Activated CD8-positive, alpha-beta T cell treated with anti-CD3 and anti-CD28 coated beads, Interleukin-2, amount 10 ng/mL, durations not matched to agents 7 days and 5 days (primary cell): ENCODE measurements around the gene BPGM. TPM values are rescaled to one million over a fixed set of nuclear protein-coding genes. Genes with fewer than 3 reads are reported as not detected.
A peak's percentile ranks its signal among the peaks of the same experiment; 100 is the strongest.

Experiments
- ATAC-seq: fragments of 150-1000 bp; cut with Tn5 transposase; one replicate; pipeline ENCODE4 v1.10.0; 2021; ENCODE audit warnings: moderate library complexity
- CTCF ChIA-PET: fragments of 350-600 bp; sonication (Branson Sonifier 250); formaldehyde crosslinking; loops from one replicate; lab custom pipeline; 2021; ENCODE audit warnings: antibody characterized with exemption; lab: Charles Lee
- POLR2A ChIA-PET: fragments of 350-600 bp; sonication (Branson Sonifier 250); formaldehyde crosslinking; loops from one replicate; lab custom pipeline; 2021; ENCODE audit warnings: antibody characterized with exemption; lab: Charles Lee
- DNase-seq: peaks from one replicate; pipeline ENCODE4 v3.0.0-alpha.2; 2020
- H3K27ac Mint-ChIP-seq: one replicate; pipeline ENCODE4 v1.8.0; 2021; ENCODE audit warnings: mild to moderate bottlenecking, mixed read lengths
- H3K27me3 Mint-ChIP-seq: one replicate; pipeline ENCODE4 v1.8.0; 2021; ENCODE audit warnings: low read depth, mixed read lengths
- H3K36me3 Mint-ChIP-seq: one replicate; pipeline ENCODE4 v1.8.0; 2021; ENCODE audit warnings: low read depth, mixed read lengths
- H3K4me1 Mint-ChIP-seq: one replicate; pipeline ENCODE4 v1.8.0; 2021; ENCODE audit warnings: low read depth, mixed read lengths
- H3K4me3 Mint-ChIP-seq: one replicate; pipeline ENCODE4 v1.8.0; 2021; ENCODE audit warnings: mild to moderate bottlenecking, mixed read lengths
- H3K9me3 Mint-ChIP-seq: one replicate; pipeline ENCODE4 v1.8.0; 2022; ENCODE audit warnings: mixed read lengths; ENCODE audit not compliant: insufficient read depth
- total RNA-seq, 2 experiments: library from RNA; stranded (reverse); gene quantifications; one replicate each; pipeline ENCODE4 v1.2.3, GENCODE V29; 2021

The BPGM gene
- total RNA-seq, 2 experiments from 2014 or later, result 11.9 to 12.2 TPM

GRCh38 chr7:134690614-134691504, 44.2 kb downstream of the BPGM start:
- H3K9me3 Mint-ChIP-seq, result no peaks in the 10 kb centered on the region
- H3K27me3 Mint-ChIP-seq, result peaks cover 2% of the 10 kb centered on the region
- peaks cover 26% of the 10 kb centered on the region for H3K4me1 Mint-ChIP-seq
- ATAC-seq, result no peak
- CTCF ChIA-PET, result interaction anchor here (0.8 to 1.9 kb wide), 20 partner anchors 10 to 480 kb away, joined by 3 to 10 read pairs (median 4); partner anchors contain the start of genes AGBL3, BPGM and TMEM140
- no peak for DNase-seq
- H3K36me3 Mint-ChIP-seq, result no peaks in the 10 kb centered on the region
- H3K27ac Mint-ChIP-seq, result no peak overlapping the region
- no peak overlapping the region for H3K4me3 Mint-ChIP-seq
- POLR2A ChIA-PET, result no interaction called here

- no peak overlapping the region for H3K27ac Mint-ChIP-seq
- no peak for ATAC-seq
Observed at GRCh38 chr7:134691546-134692343, 45.1 kb downstream of the BPGM start.

GRCh38 chr7:134692344-134692705, 45.7 kb downstream of the BPGM start:
- DNase-seq, result no peak
- no peaks in the 10 kb centered on the region for H3K36me3 Mint-ChIP-seq
- CTCF ChIA-PET, result interaction anchor here (1.0 to 2.1 kb wide), 3 partner anchors 9 to 59 kb away, joined by 3 to 8 read pairs (median 4); no protein-coding TSS in a partner anchor
- no peak for ATAC-seq
- H3K27me3 Mint-ChIP-seq, result peaks cover 2% of the 10 kb centered on the region
- POLR2A ChIA-PET, result no interaction called here
- no peak overlapping the region for H3K4me3 Mint-ChIP-seq
- peaks cover 26% of the 10 kb centered on the region for H3K4me1 Mint-ChIP-seq
- no peaks in the 10 kb centered on the region for H3K9me3 Mint-ChIP-seq
- H3K27ac Mint-ChIP-seq, result no peak overlapping the region

More at GRCh38 chr7:134691546-134692343, 45.1 kb downstream of the BPGM start:
- Mint-ChIP-seq H3K4me3 (no peak overlapping the region), H3K27me3 (peaks cover 2% of the 10 kb centered on the region), H3K4me1 (peaks cover 26% of the 10 kb centered on the region), H3K36me3 (no peaks in the 10 kb centered on the region), H3K9me3 (no peaks in the 10 kb centered on the region)
- CTCF ChIA-PET, result interaction anchor here (1.4 to 2.1 kb wide), 2 partner anchors 10 to 33 kb away, joined by 4 to 8 read pairs; no protein-coding TSS in a partner anchor
- POLR2A ChIA-PET, result no interaction called here
- no peak for DNase-seq

GRCh38 chr7:134693256-134693655, 46.6 kb downstream of the BPGM start:
- H3K9me3 Mint-ChIP-seq, result no peaks in the 10 kb centered on the region
- POLR2A ChIA-PET, result no interaction called here
- H3K27ac Mint-ChIP-seq, result no peak overlapping the region
- CTCF ChIA-PET, result interaction anchor here (0.8 to 2.1 kb wide), 7 partner anchors 8 to 60 kb away, joined by 3 to 8 read pairs (median 3); no protein-coding TSS in a partner anchor
- peaks cover 2% of the 10 kb centered on the region for H3K27me3 Mint-ChIP-seq
- H3K36me3 Mint-ChIP-seq, result no peaks in the 10 kb centered on the region
- H3K4me1 Mint-ChIP-seq, result peaks cover 26% of the 10 kb centered on the region
- no peak overlapping the region for H3K4me3 Mint-ChIP-seq
- ATAC-seq, result peak; percentile 67
- DNase-seq, result peak; percentile 51

- Mint-ChIP-seq H3K27me3 (no peaks in the 10 kb centered on the region), H3K27ac (no peak overlapping the region), H3K4me3 (no peak overlapping the region), H3K4me1 (peaks cover 26% of the 10 kb centered on the region), H3K9me3 (no peaks in the 10 kb centered on the region), H3K36me3 (no peaks in the 10 kb centered on the region)
- CTCF ChIA-PET, result interaction anchor here (1.6 kb wide), 1 partner anchor 58 kb away, joined by 3 read pairs; no protein-coding TSS in a partner anchor
- DNase-seq, result no peak
- POLR2A ChIA-PET, result no interaction called here
- no peak for ATAC-seq
Observed at GRCh38 chr7:134694299-134694698, 47.6 kb downstream of the BPGM start.

GRCh38 chr7:134694767-134695166, 48.1 kb downstream of the BPGM start:
- H3K9me3 Mint-ChIP-seq, result no peaks in the 10 kb centered on the region
- no peak overlapping the region for H3K4me3 Mint-ChIP-seq
- ATAC-seq (no peak), DNase-seq (no peak)
- no peaks in the 10 kb centered on the region for H3K36me3 Mint-ChIP-seq
- POLR2A ChIA-PET, result no interaction called here
- CTCF ChIA-PET, result interaction anchor here (1.0 kb wide), 1 partner anchor 49 kb away, joined by 3 read pairs; no protein-coding TSS in a partner anchor
- peaks cover 26% of the 10 kb centered on the region for H3K4me1 Mint-ChIP-seq
- H3K27ac Mint-ChIP-seq, result no peak overlapping the region
- no peaks in the 10 kb centered on the region for H3K27me3 Mint-ChIP-seq

- peaks cover 22% of the 10 kb centered on the region for H3K4me1 Mint-ChIP-seq
- DNase-seq (no peak), ATAC-seq (no peak)
- CTCF ChIA-PET, result interaction anchor here (1.0 to 1.1 kb wide), 2 partner anchors 49 to 62 kb away, joined by 3 read pairs; no protein-coding TSS in a partner anchor
- H3K36me3 Mint-ChIP-seq, result no peaks in the 10 kb centered on the region
- POLR2A ChIA-PET, result no interaction called here
- H3K4me3 Mint-ChIP-seq, result no peak overlapping the region
- H3K27ac Mint-ChIP-seq, result no peak overlapping the region
- no peaks in the 10 kb centered on the region for H3K9me3 Mint-ChIP-seq
- H3K27me3 Mint-ChIP-seq, result no peaks in the 10 kb centered on the region
Observed at GRCh38 chr7:134695321-134695860, 48.7 kb downstream of the BPGM start.

GRCh38 chr7:134696261-134696660, 49.6 kb downstream of the BPGM start:
- H3K27me3 Mint-ChIP-seq, result no peaks in the 10 kb centered on the region
- no peak overlapping the region for H3K4me3 Mint-ChIP-seq
- H3K27ac Mint-ChIP-seq, result no peak overlapping the region
- H3K36me3 Mint-ChIP-seq, result no peaks in the 10 kb centered on the region
- no peak for ATAC-seq
- CTCF ChIA-PET, result interaction anchor here (1.1 to 1.3 kb wide), 2 partner anchors 9 to 63 kb away, joined by 3 read pairs; no protein-coding TSS in a partner anchor
- no peak for DNase-seq
- H3K9me3 Mint-ChIP-seq, result no peaks in the 10 kb centered on the region
- POLR2A ChIA-PET, result no interaction called here
- H3K4me1 Mint-ChIP-seq, result peaks cover 20% of the 10 kb centered on the region

- ATAC-seq (no peak), DNase-seq (no peak)
- peaks cover 11% of the 10 kb centered on the region for H3K4me1 Mint-ChIP-seq
- ChIA-PET CTCF (interaction anchor here (1.3 kb wide), 1 partner anchor 10 kb away, joined by 3 read pairs; no protein-coding TSS in a partner anchor), POLR2A (no interaction called here)
- no peak overlapping the region for H3K27ac Mint-ChIP-seq
- H3K9me3 Mint-ChIP-seq, result no peaks in the 10 kb centered on the region
- H3K36me3 Mint-ChIP-seq, result no peaks in the 10 kb centered on the region
- no peaks in the 10 kb centered on the region for H3K27me3 Mint-ChIP-seq
- no peak overlapping the region for H3K4me3 Mint-ChIP-seq
Observed at GRCh38 chr7:134697205-134697886, 50.7 kb downstream of the BPGM start.

GRCh38 chr7:134698481-134698880, 51.8 kb downstream of the BPGM start:
- H3K36me3 Mint-ChIP-seq, result no peaks in the 10 kb centered on the region
- H3K27ac Mint-ChIP-seq, result no peak overlapping the region
- CTCF ChIA-PET, result no interaction called here
- H3K4me1 Mint-ChIP-seq, result no peaks in the 10 kb centered on the region
- DNase-seq (no peak), ATAC-seq (no peak)
- POLR2A ChIA-PET, result no interaction called here
- H3K4me3 Mint-ChIP-seq, result no peak overlapping the region
- H3K9me3 Mint-ChIP-seq, result no peaks in the 10 kb centered on the region
- H3K27me3 Mint-ChIP-seq, result no peaks in the 10 kb centered on the region
